ENCODE measurements around the gene AP2S1.

- TF ChIP-seq SIN3A (IDR thresholded peaks at IDR 0.05; ENCODE audit: borderline replicate concordance, insufficient read depth, low read length), result no peak
- TF ChIP-seq TAF1 (IDR thresholded peaks at IDR 0.05; ENCODE audit: borderline replicate concordance, insufficient read depth, low read length), result no peak
- TF ChIP-seq POLR2AphosphoS5 (IDR thresholded peaks at IDR 0.05; ENCODE audit: low read depth, low read length), result no peak
- no peak for TF ChIP-seq REST (IDR thresholded peaks at IDR 0.05; ENCODE audit: insufficient read depth in 1 of 2, low read depth in 2 of 2, low read length in 2 of 2)
- no peak for TF ChIP-seq FOXP2 (optimal IDR thresholded peaks at IDR 0.05; ENCODE audit: borderline replicate concordance, extremely low read depth, extremely low read length, insufficient read depth)
Measured at GRCh38 chr19:46840498-46840942, 10.1 kb downstream of the AP2S1 start.

Measured in PFSK-1 (cell line).